Bronchial epithelial cell (primary cell): Measurements from ENCODE around the gene LRRC8B. TPM values are rescaled to one million over a fixed set of nuclear protein-coding genes. Genes with fewer than 3 reads are reported as not detected.

ENCODE experiments used
- DNase-seq: peaks from one replicate; pipeline ENCODE4 v3.0.0-alpha.2; 2010; ENCODE audit warnings: low read depth
- FAIRE-seq: peaks from 2 replicates; lab custom pipeline; 2011; peaks lifted over from hg19 to GRCh38; lab: Jason Lieb, UNC
- H3K27me3 ChIP-seq: 2 replicates; pipeline ENCODE4 v1.5.1; 2011; ENCODE audit warnings: low read length; ENCODE audit not compliant: control insufficient read depth, insufficient read depth
- H3K36me3 ChIP-seq: 2 replicates; pipeline ENCODE4 v1.5.1; 2011; ENCODE audit warnings: low read length; ENCODE audit not compliant: control insufficient read depth, insufficient read depth
- H3K4me3 ChIP-seq: 2 replicates; pipeline ENCODE4 v1.5.1; 2011; ENCODE audit warnings: mild to moderate bottlenecking, low read depth, low read length, control low read depth
- total RNA-seq: library from RNA; depleted of rRNA; stranded (reverse); fragments of >200 nt; gene quantifications from 2 replicates; pipeline ENCODE4 v1.2.1, GENCODE V29; 2014
- TF ChIP-seq, protein P1 (sequence below): IDR thresholded peaks from 2 replicates; pipeline ENCODE4 v1.5.1; 2011; ENCODE audit warnings: mild to moderate bottlenecking, moderate library complexity, low read length, control low read depth, inconsistent platforms; ENCODE audit not compliant: insufficient read depth, severe bottlenecking

LRRC8B gene
- total RNA-seq, 1 donor from 2014 or later = 7.6 TPM

DNA sequence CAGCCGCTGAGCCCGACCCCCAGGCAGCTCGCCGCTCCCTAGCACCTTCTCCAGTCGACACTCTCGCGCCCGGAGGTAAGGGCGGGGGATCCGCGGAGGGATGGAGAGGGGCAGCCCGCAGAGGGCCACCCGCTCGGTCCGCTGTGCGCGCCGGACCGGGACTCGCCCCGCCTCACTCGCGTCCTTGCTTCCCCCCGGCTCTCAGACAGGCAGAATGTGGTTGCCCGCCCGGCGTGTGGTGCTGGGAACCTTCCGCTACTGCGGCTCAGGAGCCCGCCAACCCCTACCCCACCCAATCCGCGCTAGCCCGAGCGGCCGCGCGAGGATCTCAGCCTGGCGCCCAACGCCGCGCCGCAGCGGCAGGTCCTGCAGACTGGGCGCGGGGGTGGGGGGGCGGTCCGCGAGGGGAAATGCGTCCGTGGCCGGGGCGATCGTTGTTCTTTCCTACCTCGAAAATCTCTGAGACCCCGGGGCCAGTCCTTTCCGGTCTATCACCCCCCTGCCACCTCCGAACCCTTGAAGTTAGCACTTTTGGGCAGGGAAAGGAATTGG is 108.7 kb downstream of the LRRC8B start:
- Histone ChIP-seq H3K36me3 (no peaks in the 10 kb centered on the region), H3K27me3 (no peaks in the 10 kb centered on the region), H3K4me3 (peak overlapping the region; percentile 98)
- TF ChIP-seq, protein P1, sequence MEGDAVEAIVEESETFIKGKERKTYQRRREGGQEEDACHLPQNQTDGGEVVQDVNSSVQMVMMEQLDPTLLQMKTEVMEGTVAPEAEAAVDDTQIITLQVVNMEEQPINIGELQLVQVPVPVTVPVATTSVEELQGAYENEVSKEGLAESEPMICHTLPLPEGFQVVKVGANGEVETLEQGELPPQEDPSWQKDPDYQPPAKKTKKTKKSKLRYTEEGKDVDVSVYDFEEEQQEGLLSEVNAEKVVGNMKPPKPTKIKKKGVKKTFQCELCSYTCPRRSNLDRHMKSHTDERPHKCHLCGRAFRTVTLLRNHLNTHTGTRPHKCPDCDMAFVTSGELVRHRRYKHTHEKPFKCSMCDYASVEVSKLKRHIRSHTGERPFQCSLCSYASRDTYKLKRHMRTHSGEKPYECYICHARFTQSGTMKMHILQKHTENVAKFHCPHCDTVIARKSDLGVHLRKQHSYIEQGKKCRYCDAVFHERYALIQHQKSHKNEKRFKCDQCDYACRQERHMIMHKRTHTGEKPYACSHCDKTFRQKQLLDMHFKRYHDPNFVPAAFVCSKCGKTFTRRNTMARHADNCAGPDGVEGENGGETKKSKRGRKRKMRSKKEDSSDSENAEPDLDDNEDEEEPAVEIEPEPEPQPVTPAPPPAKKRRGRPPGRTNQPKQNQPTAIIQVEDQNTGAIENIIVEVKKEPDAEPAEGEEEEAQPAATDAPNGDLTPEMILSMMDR = no peak
- DNase-seq = peak; percentile 13
- no peak for FAIRE-seq

DNA sequence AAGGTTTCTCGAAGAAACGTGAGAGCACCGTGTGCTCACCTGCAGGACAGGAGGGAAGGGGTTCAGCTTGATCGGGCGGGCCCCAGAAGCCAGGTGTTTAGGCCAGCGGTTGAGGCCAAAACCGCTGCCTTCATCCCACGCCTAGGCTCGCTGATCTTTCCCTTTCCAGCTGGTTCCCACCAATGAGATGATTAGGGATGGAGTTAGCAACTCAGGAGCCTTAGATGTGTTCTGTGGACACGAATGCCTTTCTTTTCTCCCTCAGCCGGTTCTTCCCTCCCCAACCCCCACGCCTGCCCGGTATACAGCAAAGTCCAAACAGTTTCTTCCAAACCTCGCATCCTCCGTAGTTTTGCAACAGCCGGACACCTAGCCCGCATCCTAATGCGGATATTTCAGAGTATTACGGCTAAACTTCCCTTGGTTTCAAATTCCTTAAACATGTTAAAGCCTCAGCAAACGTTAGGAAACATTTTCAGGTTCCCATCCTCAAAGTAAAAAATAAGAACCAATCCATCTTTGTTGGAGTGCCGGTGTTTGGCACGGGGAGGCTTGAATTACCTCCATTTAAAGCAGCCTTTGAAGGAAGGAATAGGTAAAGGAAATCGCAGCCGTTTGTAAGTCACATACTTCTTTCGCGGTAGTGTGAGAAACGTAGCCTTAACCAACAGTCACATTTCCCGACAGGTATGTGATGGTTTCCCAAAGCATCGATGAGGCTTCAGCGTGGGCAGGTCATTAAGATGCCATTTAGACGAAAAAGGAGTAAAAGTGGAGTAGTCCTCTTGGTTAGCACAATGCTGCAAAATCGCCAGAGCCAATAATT is 109.4 kb downstream of the LRRC8B start:
- H3K4me3 ChIP-seq = peak overlapping the region; percentile 98
- FAIRE-seq (no peak), DNase-seq (peak; percentile 40)
- H3K36me3 ChIP-seq = no peaks in the 10 kb centered on the region
- H3K27me3 ChIP-seq = no peaks in the 10 kb centered on the region
- TF ChIP-seq, protein P1 = no peak

DNA sequence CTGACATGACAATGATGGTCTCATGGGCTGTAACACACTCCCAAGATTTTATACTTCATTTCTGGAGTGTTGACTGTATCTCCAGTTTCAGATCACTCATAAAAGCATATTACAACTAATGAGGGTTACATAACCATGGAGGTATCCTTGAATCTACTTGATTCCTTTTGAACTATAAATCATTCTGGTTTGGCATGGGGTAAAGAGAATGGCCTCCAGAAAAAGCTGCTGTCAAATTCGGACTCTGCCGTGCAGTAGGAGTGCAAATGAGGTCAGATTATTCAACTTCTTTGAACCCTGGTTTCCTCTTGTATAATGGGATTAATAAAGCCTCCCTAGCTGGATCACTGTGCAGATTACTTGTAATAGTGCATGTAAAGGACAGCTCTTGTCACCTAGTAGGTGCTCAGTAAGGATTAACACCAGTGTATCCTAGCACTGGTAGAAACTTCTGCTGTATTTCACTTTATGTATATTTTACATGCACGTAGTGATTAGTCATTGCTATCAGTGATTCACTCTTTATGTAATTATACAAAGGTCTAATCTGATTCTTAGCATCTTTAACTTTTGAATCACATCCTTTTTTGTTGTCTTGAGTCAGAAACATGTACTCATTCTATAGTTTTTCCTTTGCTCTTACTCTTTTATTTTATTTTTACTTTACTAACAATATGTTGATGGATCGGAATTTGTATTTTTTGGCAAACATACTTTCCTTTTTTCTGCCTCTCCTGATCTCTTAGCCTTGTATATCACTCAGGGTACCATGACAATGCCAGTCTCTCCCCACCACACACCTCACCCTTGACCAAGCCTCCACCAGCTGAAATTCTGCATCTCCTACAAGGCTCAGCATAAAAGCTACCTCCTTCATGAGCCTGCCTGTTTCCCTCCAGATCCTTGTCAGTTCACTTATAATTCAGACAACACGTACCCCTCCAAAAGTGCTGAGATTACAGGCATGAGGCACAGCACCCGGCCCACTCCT is 111.5 kb downstream of the LRRC8B start:
- no peak overlapping the region for H3K4me3 ChIP-seq
- DNase-seq = peak; percentile 95
- TF ChIP-seq, protein P1 = no peak
- FAIRE-seq = no peak
- H3K36me3 ChIP-seq = no peaks in the 10 kb centered on the region
- H3K27me3 ChIP-seq = no peaks in the 10 kb centered on the region

DNA sequence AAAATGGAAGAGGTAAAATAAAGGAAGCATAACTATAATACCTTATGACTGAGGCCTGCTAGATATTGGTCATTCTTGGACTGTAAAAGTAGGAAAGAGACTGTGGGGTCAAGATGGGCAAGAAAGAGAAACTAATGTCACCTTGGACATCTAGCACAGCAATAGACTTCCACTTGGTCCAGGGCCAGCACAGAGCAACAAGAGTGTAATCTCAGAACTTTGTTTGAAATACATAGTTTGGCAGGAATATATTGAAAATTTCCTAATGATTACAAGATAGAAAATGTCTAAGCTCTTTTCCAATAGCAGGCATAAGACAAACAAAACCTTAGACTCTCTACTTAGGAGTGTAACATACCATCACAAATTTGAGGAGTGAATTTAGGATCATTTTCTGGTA is 112.9 kb downstream of the LRRC8B start:
- FAIRE-seq = no peak
- H3K4me3 ChIP-seq = no peak overlapping the region

DNA sequence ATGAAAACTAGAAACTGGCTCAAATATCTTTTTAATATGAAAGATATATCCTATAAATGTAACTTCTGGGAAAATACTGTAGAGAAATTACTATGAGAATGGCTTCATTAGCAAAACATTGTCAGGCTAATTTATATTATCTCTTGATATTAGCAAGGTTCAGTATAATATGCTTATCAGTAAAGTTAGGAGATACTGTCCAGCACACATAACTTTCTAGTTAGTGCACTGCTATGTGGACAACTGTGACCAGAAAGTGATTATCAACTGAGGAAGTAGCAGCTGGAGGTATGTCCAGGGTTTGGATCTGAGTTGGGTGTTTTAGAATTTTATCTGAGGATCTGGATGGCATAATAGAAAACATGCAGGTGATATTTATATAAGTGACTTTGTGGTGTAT is 115.8 kb downstream of the LRRC8B start:
- no peak for FAIRE-seq
- H3K4me3 ChIP-seq = no peak overlapping the region
- H3K27me3 ChIP-seq = no peaks in the 10 kb centered on the region
- peaks cover 1% of the 10 kb centered on the region for H3K36me3 ChIP-seq
- no peak for DNase-seq
- TF ChIP-seq, protein P1 = no peak

More for the DNA sequence above, 112.9 kb downstream of the LRRC8B start:
- Histone ChIP-seq H3K27me3 (no peaks in the 10 kb centered on the region), H3K36me3 (no peaks in the 10 kb centered on the region)
- TF ChIP-seq, protein P1 = no peak
- no peak for DNase-seq
